ENCODE results near the gene WDR91. TPM values are rescaled to one million over a fixed set of nuclear protein-coding genes. Genes with fewer than 3 reads are reported as not detected.

The WDR91 gene
- total RNA-seq, 1 experiment from 2014 or later: 7.0 TPM

DNA sequence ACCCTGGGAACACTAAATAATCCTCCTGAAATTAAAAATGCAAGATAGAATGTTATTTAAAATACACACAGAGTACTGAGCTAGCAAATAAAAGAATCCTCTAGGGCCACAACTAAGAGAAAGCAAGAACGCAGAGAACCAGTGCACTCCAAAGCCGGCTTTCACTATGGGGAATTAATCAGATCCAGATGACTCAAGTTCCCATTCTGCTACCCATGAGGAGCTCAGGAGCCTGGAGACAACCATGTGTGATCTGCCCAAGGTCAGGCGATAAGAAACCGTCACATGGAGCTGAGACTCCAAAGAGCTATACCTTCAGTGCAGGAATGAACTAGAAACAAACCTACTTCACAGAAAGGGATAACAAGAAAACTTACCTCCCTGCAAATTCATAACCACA, 21.4 kb downstream of the WDR91 start:
- Histone ChIP-seq H3K27me3 (replicated peaks; ENCODE audit: insufficient read depth, low read depth, low read length, poor library complexity) (no peaks in the 10 kb centered on the region), H3K27ac (ENCODE audit: low read depth, low read length, poor library complexity, severe bottlenecking) (no peak overlapping the region), H3K36me3 (ENCODE audit: insufficient read depth, low read length, poor library complexity, severe bottlenecking) (no peaks in the 10 kb centered on the region), H3K9me3 (ENCODE audit: low read depth, low read length, poor library complexity, severe bottlenecking) (no peaks in the 10 kb centered on the region), H3K4me3 (ENCODE audit: low read depth, low read length, poor library complexity, severe bottlenecking) (no peak overlapping the region), H3K4me1 (ENCODE audit: insufficient read depth, low read length, poor library complexity, severe bottlenecking) (no peaks in the 10 kb centered on the region)
- BruUV-seq (replicated peaks): no TSS peak
- POLR2A ChIA-PET (ENCODE audit: low non-redundant PET): no interaction called here
- intact Hi-C loops (cut with micrococcal nuclease; ENCODE audit: unreplicated experiment): no loop called here
- TF ChIP-seq EZH2 (IDR thresholded peaks at IDR 0.05; ENCODE audit: borderline replicate concordance, low read depth, low read length, poor library complexity, severe bottlenecking): no peak
- TF ChIP-seq, protein P1, sequence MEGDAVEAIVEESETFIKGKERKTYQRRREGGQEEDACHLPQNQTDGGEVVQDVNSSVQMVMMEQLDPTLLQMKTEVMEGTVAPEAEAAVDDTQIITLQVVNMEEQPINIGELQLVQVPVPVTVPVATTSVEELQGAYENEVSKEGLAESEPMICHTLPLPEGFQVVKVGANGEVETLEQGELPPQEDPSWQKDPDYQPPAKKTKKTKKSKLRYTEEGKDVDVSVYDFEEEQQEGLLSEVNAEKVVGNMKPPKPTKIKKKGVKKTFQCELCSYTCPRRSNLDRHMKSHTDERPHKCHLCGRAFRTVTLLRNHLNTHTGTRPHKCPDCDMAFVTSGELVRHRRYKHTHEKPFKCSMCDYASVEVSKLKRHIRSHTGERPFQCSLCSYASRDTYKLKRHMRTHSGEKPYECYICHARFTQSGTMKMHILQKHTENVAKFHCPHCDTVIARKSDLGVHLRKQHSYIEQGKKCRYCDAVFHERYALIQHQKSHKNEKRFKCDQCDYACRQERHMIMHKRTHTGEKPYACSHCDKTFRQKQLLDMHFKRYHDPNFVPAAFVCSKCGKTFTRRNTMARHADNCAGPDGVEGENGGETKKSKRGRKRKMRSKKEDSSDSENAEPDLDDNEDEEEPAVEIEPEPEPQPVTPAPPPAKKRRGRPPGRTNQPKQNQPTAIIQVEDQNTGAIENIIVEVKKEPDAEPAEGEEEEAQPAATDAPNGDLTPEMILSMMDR (conservative IDR thresholded peaks at IDR 0.05; ENCODE audit: low read depth, low read length): no peak
- no peak for DNase-seq (ENCODE audit: low spot score)
- CTCF ChIA-PET: no interaction called here

DNA sequence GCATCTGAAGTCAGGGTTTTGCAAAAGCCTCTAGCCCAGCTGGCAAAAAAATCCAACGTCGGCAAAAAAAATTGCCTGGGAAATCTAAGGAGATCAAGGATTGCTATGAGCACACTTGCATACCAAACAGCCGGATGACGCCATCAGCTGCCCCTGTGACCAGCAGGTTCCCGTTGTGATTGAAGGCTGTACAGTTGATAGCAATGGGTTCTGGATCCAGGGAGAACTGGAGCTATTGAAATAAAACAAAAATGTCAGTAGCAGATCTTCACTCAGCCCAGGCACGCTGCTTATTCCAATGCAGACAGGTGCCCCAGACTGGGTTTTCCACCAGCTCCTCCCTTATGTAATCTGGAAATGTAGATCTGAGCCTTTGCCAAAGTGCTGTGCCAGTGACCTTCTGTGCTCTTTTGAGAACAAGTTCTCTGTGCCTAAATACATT, 22.1 kb downstream of the WDR91 start:
- no TSS peak for BruUV-seq (replicated peaks)
- H3K36me3 ChIP-seq (ENCODE audit: insufficient read depth, low read length, poor library complexity, severe bottlenecking): no peaks in the 10 kb centered on the region
- no peak overlapping the region for H3K27ac ChIP-seq (ENCODE audit: low read depth, low read length, poor library complexity, severe bottlenecking)
- no peaks in the 10 kb centered on the region for H3K9me3 ChIP-seq (ENCODE audit: low read depth, low read length, poor library complexity, severe bottlenecking)
- ChIA-PET POLR2A (ENCODE audit: low non-redundant PET) (no interaction called here), CTCF (no interaction called here)
- intact Hi-C loops (cut with micrococcal nuclease; ENCODE audit: unreplicated experiment): no loop called here
- H3K4me3 ChIP-seq (ENCODE audit: low read depth, low read length, poor library complexity, severe bottlenecking): no peak overlapping the region
- no peak for DNase-seq (ENCODE audit: low spot score)
- TF ChIP-seq EZH2 (IDR thresholded peaks at IDR 0.05; ENCODE audit: borderline replicate concordance, low read depth, low read length, poor library complexity, severe bottlenecking): no peak
- TF ChIP-seq, protein P1 (conservative IDR thresholded peaks at IDR 0.05; ENCODE audit: low read depth, low read length): no peak
- no peaks in the 10 kb centered on the region for H3K4me1 ChIP-seq (ENCODE audit: insufficient read depth, low read length, poor library complexity, severe bottlenecking)
- no peaks in the 10 kb centered on the region for H3K27me3 ChIP-seq (replicated peaks; ENCODE audit: insufficient read depth, low read depth, low read length, poor library complexity)

DNA sequence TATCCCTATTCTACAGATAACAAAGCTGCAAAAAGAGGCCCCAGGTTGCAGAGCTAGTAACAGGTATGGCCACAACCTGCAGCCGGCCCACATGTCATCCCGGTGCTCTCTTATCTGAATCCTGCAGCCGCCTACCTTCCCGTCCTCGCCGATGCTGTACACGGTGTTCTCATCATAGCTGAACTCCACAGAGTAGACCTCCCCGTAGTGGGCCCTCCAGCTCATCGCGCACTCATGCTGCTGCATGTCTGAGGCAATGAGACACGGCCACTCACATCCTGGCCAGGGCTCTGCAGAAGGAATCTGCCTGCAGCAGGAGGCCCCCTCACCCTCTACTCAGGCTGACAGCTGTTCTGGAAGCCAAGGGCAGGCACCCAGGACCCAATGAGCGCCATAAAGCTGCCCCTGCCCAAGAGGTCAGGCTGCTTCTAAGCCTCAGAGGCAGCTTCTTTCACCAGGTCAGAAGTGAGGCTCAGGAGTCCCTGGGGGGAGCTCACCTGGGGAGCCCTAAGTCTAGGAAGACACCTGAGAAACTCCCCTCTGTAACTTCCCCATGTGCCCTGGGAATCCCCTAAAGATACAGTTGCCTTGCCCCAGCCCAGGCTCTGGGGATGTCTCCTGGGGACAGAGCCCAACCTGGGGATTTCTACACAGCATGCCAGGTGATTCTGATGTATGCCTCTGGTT, 22.9 kb downstream of the WDR91 start:
- TF ChIP-seq, protein P1 (conservative IDR thresholded peaks at IDR 0.05; ENCODE audit: low read depth, low read length): no peak
- TF ChIP-seq EZH2 (IDR thresholded peaks at IDR 0.05; ENCODE audit: borderline replicate concordance, low read depth, low read length, poor library complexity, severe bottlenecking): no peak
- ChIA-PET POLR2A (ENCODE audit: low non-redundant PET) (no interaction called here), CTCF (no interaction called here)
- no peaks in the 10 kb centered on the region for H3K4me1 ChIP-seq (ENCODE audit: insufficient read depth, low read length, poor library complexity, severe bottlenecking)
- no peak for DNase-seq (ENCODE audit: low spot score)
- no peak overlapping the region for H3K4me3 ChIP-seq (ENCODE audit: low read depth, low read length, poor library complexity, severe bottlenecking)
- H3K36me3 ChIP-seq (ENCODE audit: insufficient read depth, low read length, poor library complexity, severe bottlenecking): no peaks in the 10 kb centered on the region
- H3K27me3 ChIP-seq (replicated peaks; ENCODE audit: insufficient read depth, low read depth, low read length, poor library complexity): no peaks in the 10 kb centered on the region
- H3K9me3 ChIP-seq (ENCODE audit: low read depth, low read length, poor library complexity, severe bottlenecking): no peaks in the 10 kb centered on the region
- H3K27ac ChIP-seq (ENCODE audit: low read depth, low read length, poor library complexity, severe bottlenecking): no peak overlapping the region
- intact Hi-C loops (cut with micrococcal nuclease; ENCODE audit: unreplicated experiment): no loop called here
- no TSS peak for BruUV-seq (replicated peaks)

Data from A673 (cell line).